DMS114 treated with DMSO at 0.1 percent for 48 hours (cell line): Measurements from ENCODE around the gene B4GALT2.

Source experiments
- DNase-seq: peaks from one replicate; lab custom pipeline; 2025; ENCODE audit not compliant: unreplicated experiment; lab: John Stamatoyannopoulos, UW

B4GALT2 gene

DNA sequence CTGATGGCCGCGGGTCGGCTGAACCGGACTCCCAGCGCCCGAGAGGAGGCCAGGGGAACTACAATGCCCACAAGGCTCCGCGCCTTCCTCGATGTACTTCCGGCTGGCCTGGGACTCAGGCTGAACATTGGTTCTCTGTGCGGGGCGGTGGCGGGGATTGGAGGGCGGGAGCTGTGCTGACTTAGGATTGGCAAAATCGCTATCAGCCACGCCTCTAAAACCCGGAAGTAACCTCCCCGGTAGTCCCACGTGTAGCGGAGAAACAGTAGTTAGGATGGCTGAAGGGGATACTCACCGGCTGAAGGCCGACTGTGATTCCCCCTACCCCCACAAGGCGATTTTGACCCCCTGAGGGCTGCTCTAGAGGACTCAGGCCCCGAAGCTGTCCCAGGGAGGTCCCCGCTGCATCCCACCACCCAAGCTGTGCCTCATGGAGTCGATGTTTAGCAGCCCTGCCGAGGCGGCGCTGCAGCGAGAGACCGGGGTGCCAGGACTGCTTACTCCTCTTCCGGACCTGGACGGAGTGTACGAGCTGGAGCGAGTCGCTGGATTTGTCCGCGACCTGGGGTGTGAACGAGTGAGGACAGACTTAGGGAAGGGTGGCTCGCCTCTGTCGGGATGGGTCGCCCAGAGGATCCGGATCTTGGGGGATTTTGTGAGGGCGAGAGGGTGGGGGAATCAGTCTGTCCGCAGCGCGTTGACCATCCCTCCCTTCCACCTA lies 9.1 kb upstream of the B4GALT2 start, which contains the start of gene DPH2:
Gene DPH2 (plus strand): TSS at position 265 of the 721 bp plus-strand sequence. CDS start 166 bp downstream, at position 431.
- peak; percentile 97 for DNase-seq

DNA sequence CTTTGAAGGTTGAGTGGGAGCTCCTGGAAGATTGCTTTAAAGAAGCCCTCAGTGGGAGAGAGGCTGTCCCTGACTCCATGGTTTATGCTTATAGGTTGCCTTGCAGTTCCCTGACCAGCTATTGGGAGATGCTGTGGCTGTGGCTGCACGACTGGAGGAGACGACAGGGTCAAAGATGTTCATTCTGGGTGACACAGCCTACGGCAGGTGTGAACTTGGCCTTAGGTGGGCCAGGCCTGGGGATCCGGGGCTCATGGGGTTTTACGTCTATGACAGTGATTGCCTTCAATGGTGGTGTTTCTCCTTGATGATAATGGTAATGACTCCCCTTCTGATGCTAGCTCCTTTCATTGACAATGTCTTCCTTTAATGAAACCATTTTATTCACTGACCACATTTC lies 8.5 kb upstream of the B4GALT2 start:
- DNase-seq, result no peak

DNA sequence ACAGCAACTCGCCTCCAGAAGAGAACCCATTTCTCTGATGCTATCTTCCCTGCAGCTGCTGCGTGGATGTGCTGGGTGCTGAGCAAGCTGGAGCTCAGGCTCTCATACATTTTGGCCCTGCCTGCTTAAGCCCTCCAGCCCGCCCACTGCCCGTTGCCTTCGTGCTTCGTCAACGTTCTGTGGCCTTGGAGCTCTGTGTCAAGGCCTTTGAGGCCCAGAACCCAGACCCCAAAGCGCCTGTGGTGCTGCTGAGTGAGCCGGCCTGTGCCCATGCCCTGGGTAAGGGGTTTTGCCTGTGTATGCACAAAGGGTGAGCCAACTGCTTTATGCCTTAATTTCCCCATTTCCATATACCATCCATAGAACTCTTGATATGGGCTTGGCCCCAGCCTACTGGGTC lies 8.1 kb upstream of the B4GALT2 start:
- no peak for DNase-seq

DNA sequence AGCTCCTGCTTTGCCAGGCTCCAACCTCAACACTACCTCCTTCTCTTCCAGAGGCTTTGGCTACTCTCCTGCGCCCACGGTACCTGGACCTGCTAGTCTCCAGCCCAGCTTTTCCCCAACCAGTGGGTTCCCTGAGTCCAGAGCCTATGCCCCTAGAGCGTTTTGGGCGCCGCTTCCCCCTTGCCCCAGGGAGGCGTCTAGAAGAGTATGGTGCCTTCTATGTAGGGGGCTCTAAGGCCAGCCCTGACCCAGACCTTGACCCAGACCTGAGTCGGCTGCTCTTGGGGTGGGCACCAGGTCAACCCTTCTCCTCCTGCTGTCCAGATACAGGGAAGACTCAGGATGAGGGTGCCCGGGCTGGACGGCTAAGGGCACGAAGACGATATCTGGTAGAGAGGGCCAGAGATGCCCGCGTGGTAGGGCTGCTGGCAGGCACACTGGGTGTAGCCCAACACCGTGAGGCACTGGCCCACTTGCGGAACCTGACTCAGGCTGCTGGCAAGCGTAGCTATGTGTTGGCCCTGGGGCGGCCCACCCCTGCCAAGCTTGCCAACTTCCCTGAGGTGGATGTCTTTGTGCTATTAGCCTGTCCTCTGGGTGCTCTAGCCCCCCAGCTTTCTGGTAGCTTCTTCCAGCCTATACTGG lies 7.6 kb upstream of the B4GALT2 start:
- DNase-seq, result no peak

DNA sequence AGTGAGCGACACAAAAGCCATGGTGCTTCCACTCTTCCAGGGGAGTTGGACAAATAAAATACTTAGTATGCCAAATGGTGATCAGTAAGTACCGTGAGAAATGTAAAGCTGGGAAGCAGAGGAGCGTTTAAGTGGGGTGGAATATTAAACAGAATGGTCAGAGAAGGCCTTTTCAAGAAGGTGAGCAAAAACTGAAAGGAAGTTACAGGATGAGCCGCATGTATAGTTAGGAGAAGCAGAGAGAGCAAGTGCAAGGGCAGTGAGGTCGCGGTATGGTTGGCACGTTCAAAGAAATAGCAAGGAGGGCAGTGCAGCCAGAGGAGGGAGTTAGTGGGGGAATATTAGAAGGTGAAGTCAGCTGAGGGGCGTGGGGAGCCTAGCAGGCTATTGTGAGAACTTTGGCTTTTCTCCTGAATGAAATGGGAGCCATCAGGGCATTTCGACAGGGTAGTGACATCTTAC lies 5.0 kb upstream of the B4GALT2 start:
- no peak for DNase-seq

DNA sequence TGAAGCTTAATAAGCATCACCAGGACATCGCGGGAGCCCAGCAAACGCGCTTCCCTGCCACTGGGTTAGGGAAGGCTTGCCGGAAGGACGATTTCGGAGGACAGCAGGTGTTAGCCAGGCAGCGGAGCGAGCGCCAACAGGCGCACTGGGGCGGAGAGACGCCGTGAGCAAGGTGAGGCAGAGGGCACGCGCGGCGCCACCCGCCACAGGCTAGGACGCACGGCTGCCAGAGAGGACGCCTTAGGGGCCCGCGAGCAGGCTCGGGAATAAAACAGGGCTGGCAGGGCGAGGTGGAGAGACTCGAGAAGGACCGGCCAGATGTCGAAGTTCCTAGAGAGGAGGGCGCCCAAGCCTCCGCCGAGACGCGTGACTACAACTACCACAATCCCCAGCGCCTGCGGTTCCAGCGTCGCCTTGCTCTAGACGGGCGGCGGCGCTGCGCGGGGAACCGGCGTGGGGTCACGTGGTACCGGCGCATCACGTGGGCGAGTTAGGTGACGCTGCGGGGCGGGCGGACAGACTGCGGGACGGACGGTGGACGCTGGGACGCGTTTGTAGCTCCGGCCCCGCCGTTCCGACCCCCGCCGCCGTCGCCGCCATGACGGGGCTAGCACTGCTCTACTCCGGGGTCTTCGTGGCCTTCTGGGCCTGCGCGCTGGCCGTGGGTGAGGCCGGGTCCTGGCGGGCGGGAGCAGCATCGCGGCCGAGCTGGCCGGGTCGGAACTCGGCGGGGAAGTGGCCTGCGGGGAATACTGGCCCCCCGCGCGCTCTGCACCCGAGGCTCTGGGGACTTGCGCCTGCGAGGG lies 4.4 kb upstream of the B4GALT2 start, which contains the start of gene ATP6V0B:
Gene ATP6V0B (plus strand): TSS at position 518 of the 806 bp plus-strand sequence. CDS start 81 bp downstream, at position 599.
- DNase-seq, result peak; percentile 90

DNA sequence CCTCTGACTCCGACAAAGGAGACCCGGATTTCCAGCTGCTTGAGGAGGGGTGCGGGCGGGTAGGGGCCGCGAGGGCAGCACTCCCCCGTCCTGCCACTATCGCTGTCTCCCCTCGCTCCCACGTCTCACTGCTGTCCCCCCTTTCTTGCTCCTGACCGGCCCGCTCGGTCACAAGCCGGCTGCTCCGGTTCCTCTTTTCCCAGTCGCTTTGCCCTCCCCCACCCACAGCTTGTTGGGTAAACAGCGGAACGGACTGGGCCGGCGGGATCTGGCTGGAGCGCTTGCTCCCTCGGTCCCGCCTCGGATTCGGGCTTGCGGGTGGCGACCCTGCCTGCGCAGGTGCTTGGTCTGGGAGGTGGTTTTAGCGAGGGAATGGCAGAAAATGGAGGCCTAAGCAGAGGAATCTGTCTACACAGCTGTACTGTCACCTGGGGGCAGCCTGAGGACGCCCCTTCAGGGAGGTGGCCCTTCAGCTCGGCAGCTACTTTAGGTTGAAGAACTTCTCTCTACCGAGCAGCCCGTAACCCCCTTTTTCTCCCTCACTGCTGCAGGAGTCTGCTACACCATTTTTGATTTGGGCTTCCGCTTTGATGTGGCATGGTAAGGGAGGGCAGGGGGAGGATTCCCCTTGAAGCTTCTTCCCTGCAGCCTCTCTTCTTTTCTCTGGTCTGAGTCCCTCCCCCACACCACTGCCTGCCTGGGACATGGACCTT lies 3.6 kb upstream of the B4GALT2 start:
- no peak for DNase-seq

DNA sequence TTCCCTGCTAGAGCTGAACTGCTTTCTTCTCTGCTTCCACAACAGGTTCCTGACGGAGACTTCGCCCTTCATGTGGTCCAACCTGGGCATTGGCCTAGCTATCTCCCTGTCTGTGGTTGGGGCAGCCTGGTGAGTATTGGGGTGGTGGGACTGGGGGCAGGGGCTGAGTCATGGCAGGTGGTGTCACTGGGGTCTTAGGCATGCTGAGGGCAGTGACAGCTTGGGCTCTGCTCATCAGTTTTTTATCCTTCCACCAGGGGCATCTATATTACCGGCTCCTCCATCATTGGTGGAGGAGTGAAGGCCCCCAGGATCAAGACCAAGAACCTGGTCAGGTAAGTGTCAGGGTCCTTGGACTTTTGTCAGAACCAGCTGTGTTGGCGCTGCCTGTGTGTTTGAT lies 3.0 kb upstream of the B4GALT2 start:
- no peak for DNase-seq

DNA sequence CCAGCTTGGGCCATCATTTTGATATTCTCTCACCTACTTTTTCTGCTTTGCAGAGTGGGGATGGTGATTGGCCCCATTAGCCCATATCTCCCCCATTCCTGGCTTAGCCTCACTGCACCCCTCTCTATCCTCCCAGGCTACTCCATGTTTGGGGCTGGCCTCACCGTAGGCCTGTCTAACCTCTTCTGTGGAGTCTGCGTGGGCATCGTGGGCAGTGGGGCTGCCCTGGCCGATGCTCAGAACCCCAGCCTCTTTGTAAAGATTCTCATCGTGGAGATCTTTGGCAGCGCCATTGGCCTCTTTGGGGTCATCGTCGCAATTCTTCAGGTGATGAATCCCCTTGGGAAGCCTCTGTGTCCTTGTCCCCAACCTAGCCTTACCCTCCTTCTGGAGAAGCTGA lies 2.1 kb upstream of the B4GALT2 start:
- no peak for DNase-seq

DNA sequence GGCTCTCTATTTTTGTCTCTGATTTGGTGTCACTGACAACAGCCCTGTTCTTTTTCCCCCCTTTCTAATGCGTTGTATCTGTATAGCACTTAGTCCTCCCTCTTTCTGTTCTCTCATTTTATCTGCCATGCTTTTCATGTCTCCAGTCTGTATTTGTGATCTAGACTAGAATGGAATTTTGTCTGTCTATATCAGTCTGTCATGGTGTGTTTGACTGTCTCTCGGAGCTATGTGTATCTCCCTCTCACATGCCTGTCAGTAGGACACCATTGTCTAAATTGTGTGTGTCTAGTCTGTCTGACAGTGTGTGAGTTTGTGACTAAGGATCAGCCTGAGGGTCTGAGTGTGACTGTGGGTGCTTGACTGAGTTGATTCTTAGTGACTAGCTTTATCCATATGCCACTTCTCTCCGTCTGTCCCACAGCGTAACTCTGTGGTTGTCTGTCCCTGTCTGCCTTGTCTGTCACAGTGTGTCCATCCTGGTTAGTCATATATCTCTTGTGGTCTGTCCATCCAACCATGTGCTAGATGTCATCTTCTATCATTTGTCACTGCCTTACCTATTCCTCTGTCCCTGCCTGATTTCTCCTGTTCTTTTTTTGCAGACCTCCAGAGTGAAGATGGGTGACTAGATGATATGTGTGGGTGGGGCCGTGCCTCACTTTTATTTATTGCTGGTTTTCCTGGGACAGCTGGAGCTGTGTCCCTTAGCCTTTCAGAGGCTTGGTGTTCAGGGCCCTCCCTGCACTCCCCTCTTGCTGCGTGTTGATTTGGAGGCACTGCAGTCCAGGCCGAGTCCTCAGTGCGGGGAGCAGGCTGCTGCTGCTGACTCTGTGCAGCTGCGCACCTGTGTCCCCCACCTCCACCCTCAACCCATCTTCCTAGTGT lies 1.4 kb upstream of the B4GALT2 start:
- DNase-seq, result no peak

DNA sequence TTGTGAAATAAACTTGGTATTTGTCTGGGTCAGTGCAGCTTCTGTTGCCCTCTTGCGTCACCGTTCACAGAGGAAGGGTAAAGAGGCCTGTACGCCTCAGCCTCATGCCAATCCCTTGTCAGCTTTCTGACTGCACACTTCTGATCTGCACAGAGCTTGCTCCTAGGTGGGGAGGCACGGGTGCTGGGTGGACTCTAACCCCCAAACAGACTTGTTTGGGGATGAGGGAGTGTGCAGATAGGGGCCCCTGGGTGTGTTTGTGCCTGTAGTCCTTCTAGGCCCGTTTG lies 803 bp upstream of the B4GALT2 start:
- DNase-seq, result no peak

DNA sequence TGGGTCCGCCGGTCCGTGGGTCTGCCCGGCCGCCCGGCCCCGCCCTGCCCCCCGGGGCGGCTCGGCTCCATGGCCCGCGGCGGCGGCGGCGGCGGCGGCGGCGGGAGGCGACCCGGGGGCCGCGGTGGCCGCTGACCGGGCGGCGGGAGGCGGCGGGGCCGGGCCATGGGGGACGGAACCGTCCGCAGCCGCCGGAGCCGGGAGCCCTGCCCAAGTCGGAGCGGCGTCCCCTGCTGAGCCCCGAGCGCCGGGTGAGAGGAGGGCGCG lies 184 bp downstream of the B4GALT2 start:
- DNase-seq, result no peak

DNA sequence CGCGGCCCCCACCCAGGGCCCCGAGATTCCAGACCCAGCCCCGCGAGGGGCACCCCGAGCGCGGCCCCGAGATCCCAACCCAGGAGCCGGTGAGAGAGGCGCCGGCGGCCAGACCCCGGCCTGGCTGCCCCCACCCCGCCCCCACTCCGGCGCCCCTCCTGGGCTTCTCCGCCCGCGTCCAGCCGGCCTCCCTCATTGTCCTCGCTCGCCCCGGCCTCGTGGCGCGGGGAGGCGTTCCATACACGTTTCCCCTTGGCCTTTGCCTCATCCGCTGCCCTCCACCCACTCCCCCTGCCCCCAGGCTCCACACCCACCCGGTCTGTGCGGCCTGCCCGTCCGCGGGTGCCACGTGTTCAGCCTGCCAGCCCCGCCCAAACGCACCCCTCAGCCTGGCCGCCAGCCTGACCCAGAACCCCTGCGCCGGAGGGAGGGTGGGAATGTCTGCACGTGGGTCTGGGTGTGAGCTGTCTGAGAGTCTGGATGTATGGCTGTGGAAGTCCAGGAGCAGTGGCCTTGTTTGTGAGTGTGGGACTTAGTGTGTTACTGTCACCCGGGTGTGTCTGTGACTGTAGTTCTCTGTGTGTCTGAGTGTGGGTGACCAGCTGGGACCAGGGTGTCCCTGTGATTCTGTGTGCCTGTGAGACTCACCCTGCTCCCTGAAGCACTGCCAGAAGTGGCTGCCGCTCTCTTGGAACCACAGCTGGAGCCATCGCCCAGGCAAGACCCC lies 681 bp downstream of the B4GALT2 start:
- DNase-seq, result no peak

DNA sequence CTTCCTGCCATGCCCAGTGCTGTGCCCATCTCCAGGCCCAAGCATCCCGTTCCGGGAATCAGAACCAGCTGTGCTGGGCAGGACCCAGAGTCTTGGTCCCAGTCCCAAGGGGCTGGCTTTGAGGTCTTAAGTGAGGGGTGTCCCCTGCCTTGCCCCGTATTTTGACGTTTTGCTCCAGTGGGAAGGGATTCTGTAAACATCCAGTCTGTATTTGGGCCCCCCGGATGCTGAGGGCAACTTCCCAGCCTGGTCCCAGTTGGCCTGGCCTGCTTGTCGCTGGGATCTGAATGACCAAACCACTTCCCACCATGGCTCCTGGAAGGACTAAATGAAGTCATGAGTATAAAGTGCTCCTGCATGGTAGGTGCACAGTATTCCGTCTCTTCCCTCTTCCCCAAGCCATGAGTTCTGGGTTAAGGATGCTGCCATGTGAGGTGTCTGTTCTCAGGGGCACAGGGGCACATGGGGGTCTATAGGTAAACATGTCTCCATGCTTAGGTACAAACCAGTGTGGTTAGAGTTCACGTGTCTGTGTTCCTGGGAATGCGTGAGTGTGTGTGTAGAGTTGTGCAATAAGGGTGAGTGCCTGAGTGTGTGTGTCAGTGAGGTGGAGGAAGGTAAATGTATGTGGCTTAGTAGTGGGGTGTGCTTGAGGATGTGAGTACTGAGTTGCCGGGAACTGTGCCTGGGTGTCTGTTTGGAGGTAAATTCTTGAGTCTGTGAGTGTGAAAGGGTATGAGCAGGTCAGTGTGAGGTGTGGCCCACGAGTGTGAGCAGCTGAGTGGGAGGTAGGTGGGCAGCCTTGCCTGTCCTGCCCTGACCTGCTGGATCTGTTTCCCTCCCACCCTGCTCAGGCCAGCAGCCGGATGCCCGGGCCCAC lies 1.5 kb downstream of the B4GALT2 start:
- no peak for DNase-seq

DNA sequence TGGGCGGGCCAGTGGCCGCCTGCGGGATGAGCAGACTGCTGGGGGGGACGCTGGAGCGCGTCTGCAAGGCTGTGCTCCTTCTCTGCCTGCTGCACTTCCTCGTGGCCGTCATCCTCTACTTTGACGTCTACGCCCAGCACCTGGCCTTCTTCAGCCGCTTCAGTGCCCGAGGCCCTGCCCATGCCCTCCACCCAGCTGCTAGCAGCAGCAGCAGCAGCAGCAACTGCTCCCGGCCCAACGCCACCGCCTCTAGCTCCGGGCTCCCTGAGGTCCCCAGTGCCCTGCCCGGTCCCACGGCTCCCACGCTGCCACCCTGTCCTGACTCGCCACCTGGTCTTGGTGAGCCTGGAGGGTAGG lies 2.1 kb downstream of the B4GALT2 start:
- no peak for DNase-seq

DNA sequence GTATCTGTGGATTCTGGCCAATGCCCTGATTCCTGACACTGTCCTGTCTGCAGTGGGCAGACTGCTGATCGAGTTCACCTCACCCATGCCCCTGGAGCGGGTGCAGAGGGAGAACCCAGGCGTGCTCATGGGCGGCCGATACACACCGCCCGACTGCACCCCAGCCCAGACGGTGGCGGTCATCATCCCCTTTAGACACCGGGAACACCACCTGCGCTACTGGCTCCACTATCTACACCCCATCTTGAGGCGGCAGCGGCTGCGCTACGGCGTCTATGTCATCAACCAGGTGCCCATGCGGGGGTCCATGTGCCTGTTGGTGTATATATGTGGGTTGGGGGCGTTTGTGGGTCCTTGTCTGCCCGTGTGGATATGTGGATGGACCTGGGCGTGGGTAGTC lies 2.6 kb downstream of the B4GALT2 start:
- DNase-seq, result no peak

DNA sequence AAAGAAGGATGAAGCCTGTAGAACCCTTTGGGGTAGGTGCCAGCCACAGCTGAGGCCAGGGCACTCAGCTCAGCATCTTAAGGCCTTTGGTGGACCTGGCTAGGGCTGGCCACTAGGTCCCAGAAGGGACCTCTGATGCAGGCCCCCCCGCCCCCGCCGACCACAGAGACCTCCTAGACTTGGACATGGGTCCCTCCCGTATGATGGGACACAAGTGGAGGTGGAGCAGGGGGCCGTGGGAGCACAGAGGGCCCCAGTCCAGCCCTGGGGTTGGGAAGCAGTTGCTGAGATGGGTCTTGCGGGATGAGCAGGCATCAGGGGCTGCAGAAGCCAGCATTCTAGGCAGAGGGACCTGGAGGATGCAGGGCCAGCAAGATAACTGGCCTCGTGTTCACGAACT lies 3.2 kb downstream of the B4GALT2 start:
- DNase-seq, result no peak

DNA sequence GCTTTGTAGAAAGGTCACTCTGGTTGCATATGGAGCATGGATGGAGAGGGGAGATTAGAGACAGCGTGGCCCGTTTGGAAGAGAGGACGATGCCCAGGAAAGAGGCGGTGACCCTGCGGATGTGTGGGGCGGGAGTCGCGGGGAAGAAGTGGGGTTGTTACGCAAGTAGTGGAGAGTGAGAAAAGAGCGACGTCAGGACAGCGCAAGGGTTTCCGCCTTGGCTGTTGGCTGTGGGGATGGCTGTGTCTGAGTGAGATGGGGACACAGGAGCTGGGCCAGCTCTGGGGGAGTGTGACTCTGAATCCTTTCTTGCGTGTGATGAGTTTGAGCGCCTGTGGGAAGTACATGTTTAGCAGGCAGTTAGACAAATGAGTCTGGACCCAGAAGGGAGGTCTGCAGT lies 3.8 kb downstream of the B4GALT2 start:
- no peak for DNase-seq

DNA sequence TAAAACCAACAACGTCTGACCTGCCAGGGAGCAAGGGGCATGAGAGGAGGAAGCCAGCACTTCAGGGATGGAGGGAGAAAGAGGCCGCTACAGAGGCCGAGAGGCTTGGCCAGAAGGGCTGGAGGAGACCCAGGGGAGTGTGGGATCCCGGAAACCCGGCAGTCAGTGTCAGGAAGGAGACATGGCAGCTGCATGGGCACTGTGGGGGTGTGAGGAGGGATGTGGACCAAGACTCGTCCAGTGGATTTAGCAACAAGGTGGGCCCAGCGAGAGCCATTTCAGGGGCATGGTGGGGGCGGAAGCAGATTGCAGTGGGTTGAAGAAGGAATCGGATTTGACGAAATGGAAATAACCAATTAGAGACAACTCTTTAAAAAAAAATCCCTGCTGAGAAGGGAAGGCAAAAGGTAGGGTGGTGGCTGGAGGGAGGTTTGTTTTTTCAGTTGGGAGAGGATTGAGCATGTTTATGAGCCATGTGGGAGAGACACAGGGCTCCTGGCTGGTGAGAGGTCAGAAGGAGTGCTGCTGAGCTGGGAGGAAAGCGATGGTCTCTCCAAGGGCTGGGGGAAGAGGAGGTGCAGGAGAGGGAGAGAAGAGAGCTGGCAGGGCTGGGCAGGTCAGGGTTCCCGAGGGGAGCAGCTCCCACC lies 4.4 kb downstream of the B4GALT2 start:
- no peak for DNase-seq
